Progenitor cell of endocrine pancreas (in vitro differentiated cells): ENCODE data around the gene TIMM17B. TPM values are rescaled to one million over a fixed set of nuclear protein-coding genes. Genes with fewer than 3 reads are reported as not detected.

Experiments
- DNase-seq: peaks from one replicate; pipeline ENCODE4 v3.0.0; 2021; ENCODE audit warnings: low spot score; ENCODE audit not compliant: unreplicated experiment
- H3K27ac Mint-ChIP-seq: 2 replicates; pipeline ENCODE4 v1.8.0; 2021; ENCODE audit warnings: mild to moderate bottlenecking, moderate library complexity, mixed read lengths
- H3K27me3 Mint-ChIP-seq: 2 replicates; pipeline ENCODE4 v1.8.0; 2021; ENCODE audit warnings: mixed read lengths
- H3K36me3 Mint-ChIP-seq: 2 replicates; pipeline ENCODE4 v1.8.0; 2022; ENCODE audit warnings: mixed read lengths; ENCODE audit not compliant: insufficient read depth
- H3K4me1 Mint-ChIP-seq: 2 replicates; pipeline ENCODE4 v1.8.0; 2021; ENCODE audit warnings: low read depth, mixed read lengths
- H3K4me3 Mint-ChIP-seq: 2 replicates; pipeline ENCODE4 v1.8.0; 2021; ENCODE audit warnings: low read depth, mild to moderate bottlenecking, moderate library complexity, mixed read lengths
- H3K9me3 Mint-ChIP-seq: 2 replicates; pipeline ENCODE4 v1.8.0; 2021; ENCODE audit warnings: low read depth, mixed read lengths
- total RNA-seq: library from RNA; stranded (reverse); gene quantifications from 2 replicates; pipeline ENCODE4 v1.2.1, GENCODE V29; 2021
- TF ChIP-seq, protein P1 (sequence below): fragments of 200-600 bp; sonication (generic); IDR thresholded peaks from one replicate; pipeline ENCODE4 v1.5.0; 2021; ENCODE audit warnings: antibody characterized with exemption, mild to moderate bottlenecking; ENCODE audit not compliant: unreplicated experiment

The TIMM17B gene
- total RNA-seq, 1 donor from 2014 or later = 68.1 TPM

DNA sequence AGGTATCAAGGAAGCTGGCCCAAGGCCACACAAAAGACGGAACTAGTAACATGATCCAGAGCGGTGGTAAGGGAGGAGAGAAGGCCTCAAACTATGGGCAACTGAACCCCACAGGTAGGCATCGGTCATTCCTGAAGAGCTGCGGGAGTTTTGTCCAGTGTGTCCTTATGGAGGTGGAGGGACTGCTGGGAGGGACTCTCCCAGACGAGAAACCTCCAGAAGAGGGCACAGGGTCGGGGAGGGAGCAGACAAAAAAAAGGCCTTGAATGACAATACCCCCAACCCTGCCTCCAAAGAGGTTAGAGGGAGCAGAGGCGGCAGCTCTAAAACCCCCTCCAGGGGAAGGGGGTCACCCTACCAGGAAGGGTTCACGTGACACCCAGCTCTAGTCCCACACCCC lies 6.6 kb upstream of the TIMM17B start:
- no peak for DNase-seq
- H3K27me3 Mint-ChIP-seq = no peaks in the 10 kb centered on the region
- no peak overlapping the region for H3K27ac Mint-ChIP-seq
- H3K9me3 Mint-ChIP-seq = peaks cover 3% of the 10 kb centered on the region
- no peaks in the 10 kb centered on the region for H3K4me1 Mint-ChIP-seq
- peaks cover 6% of the 10 kb centered on the region for H3K36me3 Mint-ChIP-seq
- no peak overlapping the region for H3K4me3 Mint-ChIP-seq
- TF ChIP-seq, protein P1, sequence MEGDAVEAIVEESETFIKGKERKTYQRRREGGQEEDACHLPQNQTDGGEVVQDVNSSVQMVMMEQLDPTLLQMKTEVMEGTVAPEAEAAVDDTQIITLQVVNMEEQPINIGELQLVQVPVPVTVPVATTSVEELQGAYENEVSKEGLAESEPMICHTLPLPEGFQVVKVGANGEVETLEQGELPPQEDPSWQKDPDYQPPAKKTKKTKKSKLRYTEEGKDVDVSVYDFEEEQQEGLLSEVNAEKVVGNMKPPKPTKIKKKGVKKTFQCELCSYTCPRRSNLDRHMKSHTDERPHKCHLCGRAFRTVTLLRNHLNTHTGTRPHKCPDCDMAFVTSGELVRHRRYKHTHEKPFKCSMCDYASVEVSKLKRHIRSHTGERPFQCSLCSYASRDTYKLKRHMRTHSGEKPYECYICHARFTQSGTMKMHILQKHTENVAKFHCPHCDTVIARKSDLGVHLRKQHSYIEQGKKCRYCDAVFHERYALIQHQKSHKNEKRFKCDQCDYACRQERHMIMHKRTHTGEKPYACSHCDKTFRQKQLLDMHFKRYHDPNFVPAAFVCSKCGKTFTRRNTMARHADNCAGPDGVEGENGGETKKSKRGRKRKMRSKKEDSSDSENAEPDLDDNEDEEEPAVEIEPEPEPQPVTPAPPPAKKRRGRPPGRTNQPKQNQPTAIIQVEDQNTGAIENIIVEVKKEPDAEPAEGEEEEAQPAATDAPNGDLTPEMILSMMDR = no peak

DNA sequence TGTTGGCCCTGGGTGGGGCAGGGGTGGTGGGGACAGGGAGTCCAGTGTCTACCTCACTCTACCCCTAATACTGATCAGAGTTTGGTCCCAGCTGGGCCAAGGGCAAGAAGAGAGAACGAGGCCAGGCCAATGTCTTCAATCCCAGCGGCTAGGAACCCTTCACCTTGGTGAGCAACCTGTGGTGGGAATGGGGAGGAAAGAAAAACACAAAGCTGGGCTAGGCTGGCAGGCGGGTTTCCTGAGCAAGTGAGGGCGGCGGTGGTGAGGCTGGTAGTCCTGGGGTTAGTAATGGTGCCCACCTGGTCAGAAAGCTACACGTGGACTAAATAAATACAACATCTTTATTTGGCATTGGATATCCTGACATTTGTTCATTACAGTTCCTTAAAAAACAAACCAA lies 5.7 kb upstream of the TIMM17B start:
- Mint-ChIP-seq H3K27ac (no peak overlapping the region), H3K9me3 (no peaks in the 10 kb centered on the region), H3K36me3 (peaks cover 6% of the 10 kb centered on the region), H3K4me1 (no peaks in the 10 kb centered on the region), H3K4me3 (no peak overlapping the region), H3K27me3 (no peaks in the 10 kb centered on the region)
- DNase-seq = no peak
- TF ChIP-seq, protein P1 = no peak

DNA sequence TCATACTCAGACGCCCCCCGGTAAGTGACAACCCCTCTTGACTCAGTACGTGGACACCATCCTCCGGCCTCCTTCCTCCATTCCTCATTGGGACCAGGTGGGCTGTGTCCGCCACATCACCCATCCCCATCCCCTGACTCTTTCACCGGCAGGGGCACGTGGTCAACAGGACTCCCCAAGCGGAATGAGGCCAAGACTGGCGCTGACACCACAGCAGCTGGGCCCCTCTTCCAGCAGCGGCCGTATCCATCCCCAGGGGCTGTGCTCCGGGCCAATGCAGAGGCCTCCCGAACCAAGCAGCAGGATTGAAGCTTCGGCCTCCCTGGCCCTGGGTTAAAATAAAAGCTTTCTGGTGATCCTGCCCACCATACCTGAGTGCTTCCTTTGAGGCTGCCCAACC lies 5.2 kb upstream of the TIMM17B start:
- peaks cover 1% of the 10 kb centered on the region for H3K4me1 Mint-ChIP-seq
- H3K27me3 Mint-ChIP-seq = no peaks in the 10 kb centered on the region
- no peak overlapping the region for H3K27ac Mint-ChIP-seq
- peaks cover 6% of the 10 kb centered on the region for H3K36me3 Mint-ChIP-seq
- H3K9me3 Mint-ChIP-seq = no peaks in the 10 kb centered on the region
- DNase-seq = no peak
- H3K4me3 Mint-ChIP-seq = no peak overlapping the region
- TF ChIP-seq, protein P1 = no peak

DNA sequence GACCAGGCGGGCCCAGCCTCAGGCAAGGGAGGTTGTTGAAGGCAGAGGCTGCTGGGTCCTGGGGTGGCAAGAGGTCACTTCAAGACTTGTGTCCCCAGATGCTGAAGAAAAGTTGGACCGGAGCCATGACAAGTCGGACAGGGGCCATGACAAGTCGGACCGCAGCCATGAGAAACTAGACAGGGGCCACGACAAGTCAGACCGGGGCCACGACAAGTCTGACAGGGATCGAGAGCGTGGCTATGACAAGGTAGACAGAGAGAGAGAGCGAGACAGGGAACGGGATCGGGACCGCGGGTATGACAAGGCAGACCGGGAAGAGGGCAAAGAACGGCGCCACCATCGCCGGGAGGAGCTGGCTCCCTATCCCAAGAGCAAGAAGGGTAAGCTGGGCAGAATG lies 4.6 kb upstream of the TIMM17B start:
- Mint-ChIP-seq H3K9me3 (no peaks in the 10 kb centered on the region), H3K27me3 (no peaks in the 10 kb centered on the region), H3K36me3 (peaks cover 6% of the 10 kb centered on the region), H3K4me1 (peaks cover 1% of the 10 kb centered on the region), H3K27ac (peak overlapping the region; percentile 5), H3K4me3 (no peak overlapping the region)
- TF ChIP-seq, protein P1 = no peak
- DNase-seq = no peak

DNA sequence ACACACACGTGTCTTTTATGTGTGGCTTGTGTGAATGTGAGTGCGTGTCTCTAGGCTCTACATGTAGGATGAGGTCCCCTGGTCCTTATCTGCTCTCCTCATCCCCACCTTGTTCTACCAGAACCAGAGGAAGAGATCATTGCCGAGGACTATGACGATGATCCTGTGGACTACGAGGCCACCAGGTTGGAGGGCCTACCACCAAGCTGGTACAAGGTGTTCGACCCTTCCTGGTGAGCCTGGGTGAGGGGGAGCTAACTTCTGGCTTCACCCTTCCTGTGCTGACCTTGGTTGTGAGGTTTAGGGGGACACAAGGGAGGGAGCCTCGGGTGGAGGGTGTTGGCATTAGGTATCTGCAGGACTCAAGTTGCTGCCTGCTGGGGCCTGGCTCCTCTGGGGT lies 3.5 kb upstream of the TIMM17B start:
- H3K27ac Mint-ChIP-seq = no peak overlapping the region
- peaks cover 5% of the 10 kb centered on the region for H3K4me1 Mint-ChIP-seq
- peaks cover 6% of the 10 kb centered on the region for H3K36me3 Mint-ChIP-seq
- no peaks in the 10 kb centered on the region for H3K9me3 Mint-ChIP-seq
- no peaks in the 10 kb centered on the region for H3K27me3 Mint-ChIP-seq
- no peak for DNase-seq
- H3K4me3 Mint-ChIP-seq = no peak overlapping the region
- TF ChIP-seq, protein P1 = no peak
